GM10248 (cell line): ENCODE results near the gene TRMO.
"Not testable (repeated sequence)": the region's sequence is repeated elsewhere in the genome, so short reads cannot be mapped to it uniquely, and the experiment has no call there.

Experiments used
- CTCF ChIA-PET: fragments of 300-600 bp; sonication (Branson Sonifier 250); formaldehyde crosslinking; extraction: SDS; loops from one replicate; lab custom pipeline; 2021; ENCODE audit warnings: antibody characterized with exemption; lab: Yijun Ruan, JAX
- POLR2A ChIA-PET: fragments of 350-650 bp; sonication (Branson Sonifier 250); formaldehyde crosslinking; extraction: SDS; loops from one replicate; lab custom pipeline; 2020; ENCODE audit warnings: antibody characterized with exemption; lab: Yijun Ruan, JAX
- DNase-seq: peaks from one replicate; pipeline ENCODE4 v3.0.0; 2012; ENCODE audit errors: extremely low spot score
- TF ChIP-seq, protein P1 (sequence below): IDR thresholded peaks from 2 replicates; pipeline ENCODE4 v1.5.1; 2012; ENCODE audit warnings: mild to moderate bottlenecking, low read depth; ENCODE audit errors: extremely low read depth, missing control alignments, control extremely low read depth

Gene TRMO

GRCh38 chr9:97956331-97956730 lies 34.0 kb upstream of the TRMO start:
- POLR2A ChIA-PET: no interaction called here
- CTCF ChIA-PET: interaction anchor here (0.9 to 2.7 kb wide), 3 partner anchors 9 to 33 kb away, joined by 3 to 21 read pairs (median 5); partner anchors contain the start of gene TRMO
- TF ChIP-seq, protein P1, sequence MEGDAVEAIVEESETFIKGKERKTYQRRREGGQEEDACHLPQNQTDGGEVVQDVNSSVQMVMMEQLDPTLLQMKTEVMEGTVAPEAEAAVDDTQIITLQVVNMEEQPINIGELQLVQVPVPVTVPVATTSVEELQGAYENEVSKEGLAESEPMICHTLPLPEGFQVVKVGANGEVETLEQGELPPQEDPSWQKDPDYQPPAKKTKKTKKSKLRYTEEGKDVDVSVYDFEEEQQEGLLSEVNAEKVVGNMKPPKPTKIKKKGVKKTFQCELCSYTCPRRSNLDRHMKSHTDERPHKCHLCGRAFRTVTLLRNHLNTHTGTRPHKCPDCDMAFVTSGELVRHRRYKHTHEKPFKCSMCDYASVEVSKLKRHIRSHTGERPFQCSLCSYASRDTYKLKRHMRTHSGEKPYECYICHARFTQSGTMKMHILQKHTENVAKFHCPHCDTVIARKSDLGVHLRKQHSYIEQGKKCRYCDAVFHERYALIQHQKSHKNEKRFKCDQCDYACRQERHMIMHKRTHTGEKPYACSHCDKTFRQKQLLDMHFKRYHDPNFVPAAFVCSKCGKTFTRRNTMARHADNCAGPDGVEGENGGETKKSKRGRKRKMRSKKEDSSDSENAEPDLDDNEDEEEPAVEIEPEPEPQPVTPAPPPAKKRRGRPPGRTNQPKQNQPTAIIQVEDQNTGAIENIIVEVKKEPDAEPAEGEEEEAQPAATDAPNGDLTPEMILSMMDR: no peak
- no peak for DNase-seq

GRCh38 chr9:97954550-97954989 lies 32.3 kb upstream of the TRMO start:
- TF ChIP-seq, protein P1: peak; percentile 66
- ChIA-PET CTCF (interaction anchor here (0.7 to 2.8 kb wide), 12 partner anchors 10 to 65 kb away, joined by 3 to 21 read pairs (median 4); partner anchors contain the start of genes ANP32B and TRMO), POLR2A (no interaction called here)
- DNase-seq: peak; percentile 70

DNA sequence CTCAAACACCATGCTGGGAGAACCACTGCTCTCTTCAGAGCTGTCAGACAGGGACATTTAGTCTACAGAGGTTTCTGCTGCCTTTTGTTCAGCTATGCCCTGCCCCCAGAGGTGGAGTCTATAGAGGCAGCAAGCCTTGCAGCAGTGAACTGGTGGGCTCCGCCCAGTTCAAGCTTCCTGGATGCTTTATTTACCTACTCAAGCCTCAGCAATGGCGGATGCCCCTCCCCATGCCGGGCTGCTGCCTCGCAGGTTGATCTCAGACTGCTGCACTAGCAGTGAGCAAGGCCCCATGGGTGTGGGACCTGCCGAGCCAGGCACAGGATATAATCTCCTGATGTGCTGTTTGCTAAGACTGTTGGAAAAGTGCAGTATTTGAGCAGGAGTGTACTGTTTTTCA lies 28.6 kb upstream of the TRMO start:
- CTCF ChIA-PET: interaction anchor here (1.1 to 2.5 kb wide), 4 partner anchors 10 to 32 kb away, joined by 3 to 16 read pairs (median 3); partner anchors contain the start of gene TRMO
- POLR2A ChIA-PET, DNase-seq: not testable (repeated sequence)

DNA sequence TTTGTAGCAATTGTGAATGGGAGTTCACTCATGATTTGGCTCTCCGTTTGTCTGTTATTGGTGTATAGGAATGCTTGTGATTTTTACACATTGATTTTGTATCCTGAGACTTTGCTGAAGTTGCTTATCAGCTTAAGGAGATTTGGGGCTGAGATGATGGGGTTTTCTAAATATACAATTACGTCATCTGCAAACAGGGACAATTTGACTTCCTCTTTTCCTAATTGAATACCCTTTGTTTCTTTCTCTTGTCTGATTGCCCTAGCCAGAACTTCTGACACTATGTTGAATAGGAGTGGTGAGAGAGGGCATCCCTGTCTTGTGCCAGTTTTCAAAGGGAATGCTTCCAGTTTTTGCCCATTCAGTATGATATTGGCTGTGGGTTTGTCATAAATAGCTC lies 24.8 kb upstream of the TRMO start:
- DNase-seq, POLR2A ChIA-PET: not testable (repeated sequence)
- CTCF ChIA-PET: interaction anchor here (1.1 kb wide), 1 partner anchor 57 kb away, joined by 3 read pairs; no protein-coding TSS in a partner anchor

DNA sequence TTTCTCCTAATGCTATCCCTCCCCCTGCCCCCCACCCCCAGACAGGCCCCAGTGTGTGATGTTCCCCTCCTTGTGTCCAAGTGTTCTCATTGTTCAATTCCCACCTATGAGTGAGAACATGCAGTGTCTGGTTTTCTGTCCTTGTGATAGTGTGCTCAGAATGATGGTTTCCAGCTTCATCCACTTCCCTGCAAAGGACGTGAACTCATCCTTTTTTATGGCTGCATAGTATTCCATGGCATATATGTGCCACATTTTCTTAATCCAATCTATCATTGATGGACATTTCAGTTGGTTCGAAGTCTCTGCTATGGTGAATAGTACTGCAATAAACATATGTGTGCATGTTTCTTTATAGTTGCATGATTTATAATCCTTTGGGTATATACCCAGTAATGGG lies 23.2 kb upstream of the TRMO start:
- CTCF ChIA-PET: interaction anchor here (2.0 kb wide), 1 partner anchor 22 kb away, joined by 8 read pairs; no protein-coding TSS in a partner anchor
- POLR2A ChIA-PET, DNase-seq: not testable (repeated sequence)

GRCh38 chr9:97944612-97945011 lies 22.3 kb upstream of the TRMO start:
- ChIA-PET POLR2A (no interaction called here), CTCF (interaction anchor here (0.9 to 2.0 kb wide), 3 partner anchors 12 to 35 kb away, joined by 3 to 8 read pairs (median 3); no protein-coding TSS in a partner anchor)
- TF ChIP-seq, protein P1: no peak
- no peak for DNase-seq

GRCh38 chr9:97943308-97943855 lies 21.1 kb upstream of the TRMO start:
- POLR2A ChIA-PET: no interaction called here

DNA sequence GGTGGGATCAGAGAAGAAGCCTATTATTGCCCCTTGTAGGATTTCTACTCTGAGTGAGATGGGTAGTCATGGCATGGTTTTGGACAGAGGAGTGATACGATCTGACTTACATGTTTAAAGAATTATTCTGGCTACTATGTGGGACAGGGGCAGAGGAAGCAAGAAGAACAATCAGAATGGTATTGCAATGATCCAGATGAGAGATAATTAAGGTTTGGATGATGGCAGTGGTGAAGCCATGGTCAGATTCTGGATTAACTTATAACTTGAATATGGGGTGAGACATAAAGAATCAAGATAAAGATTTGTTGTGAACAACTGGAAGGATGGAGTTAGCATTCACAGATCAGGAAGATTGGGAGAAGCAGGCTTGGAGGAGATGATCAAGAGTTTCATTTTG lies 19.0 kb upstream of the TRMO start:
- POLR2A ChIA-PET: no interaction called here
- CTCF ChIA-PET: interaction anchor here (1.0 to 2.0 kb wide), 3 partner anchors 12 to 51 kb away, joined by 3 to 9 read pairs (median 5); no protein-coding TSS in a partner anchor
- no peak for DNase-seq
- TF ChIP-seq, protein P1: no peak

More at GRCh38 chr9:97943308-97943855, 21.1 kb upstream of the TRMO start:
- CTCF ChIA-PET: interaction anchor here (1.1 to 2.0 kb wide), 7 partner anchors 10 to 474 kb away, joined by 3 to 9 read pairs (median 4); no protein-coding TSS in a partner anchor
- TF ChIP-seq, protein P1: no peak
- no peak for DNase-seq
